ENCODE results near the gene CFAP45. TPM values are rescaled to one million over a fixed set of nuclear protein-coding genes. Genes with fewer than 3 reads are reported as not detected.

The CFAP45 gene
- total and polyA plus RNA-seq, 9 of the 15 experiments (the other 6 are each of a cell fraction or from before 2014, with no cell fraction given): 0.65 to 2.4 (median 1.5) TPM

DNA sequence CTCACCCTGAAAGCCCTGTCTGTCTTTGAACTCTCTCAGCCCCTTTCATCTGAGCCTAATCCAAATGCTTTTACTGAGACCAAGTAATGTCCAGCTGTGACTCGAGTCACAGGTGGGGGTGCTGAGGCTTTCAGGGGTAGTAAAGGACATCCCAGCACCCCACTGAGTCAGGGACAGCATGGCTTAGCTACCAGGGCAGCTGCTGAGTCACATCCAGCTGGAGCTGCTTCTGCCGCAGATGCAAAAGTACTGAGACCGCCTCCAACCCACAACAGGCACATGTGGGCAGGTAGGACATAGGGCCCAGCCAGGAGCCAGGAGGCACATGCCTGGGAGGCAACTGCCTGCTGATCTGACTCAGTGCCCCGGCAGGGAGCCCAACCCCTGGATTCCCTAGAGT lies 30.8 kb downstream of the CFAP45 start (continued):
- TF ChIP-seq MYC (IDR thresholded peaks at IDR 0.05; ENCODE audit: low read depth, low read length): 0 out of 2 replicates have a peak, but pooled peaks have one; percentile 14
- no peak for TF ChIP-seq MYC (CRISPR knock-in tag; IDR thresholded peaks at IDR 0.05; ENCODE audit: borderline replicate concordance, low read depth)
- 0 out of 4 replicates have a peak, but pooled peaks of 1 of the 2 experiments have one; percentile 22 for TF ChIP-seq FOXK2 (conservative IDR thresholded peaks at IDR 0.05 in 1 of 2, IDR thresholded peaks at IDR 0.05 in 1 of 2; ENCODE audit: low read depth in 2 of 2)
- no peak for TF ChIP-seq TBL1XR1 (IDR thresholded peaks at IDR 0.05; ENCODE audit: low read length in 2 of 2)
- TF ChIP-seq JUND (IDR thresholded peaks at IDR 0.05; ENCODE audit: borderline replicate concordance, low read depth, low read length): peak; percentile 31; the same call in 1 of the 2 replicates
- TF ChIP-seq JUND (tag; IDR thresholded peaks at IDR 0.05; ENCODE audit: borderline replicate concordance, low read depth, low read length): peak; percentile 13; the same call in 1 of the 3 replicates
- peak; percentile 81 for TF ChIP-seq MAX (CRISPR knock-in tag; IDR thresholded peaks at IDR 0.05)
- no peak for TF ChIP-seq CREM (IDR thresholded peaks at IDR 0.05; ENCODE audit: low read depth)
- no peak for TF ChIP-seq PTBP1 (IDR thresholded peaks at IDR 0.05; ENCODE audit: low read depth, low read length)
- TF ChIP-seq, protein P1, sequence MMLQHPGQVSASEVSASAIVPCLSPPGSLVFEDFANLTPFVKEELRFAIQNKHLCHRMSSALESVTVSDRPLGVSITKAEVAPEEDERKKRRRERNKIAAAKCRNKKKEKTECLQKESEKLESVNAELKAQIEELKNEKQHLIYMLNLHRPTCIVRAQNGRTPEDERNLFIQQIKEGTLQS (IDR thresholded peaks at IDR 0.05): peak; percentile 48
- TF ChIP-seq, protein P1 (CRISPR knock-in tag; conservative IDR thresholded peaks at IDR 0.05): no peak
- no peak for TF ChIP-seq ZBTB17 (CRISPR knock-in tag; IDR thresholded peaks at IDR 0.05)
- peak; percentile 43 to 47; a peak in 3 of 4 replicates for TF ChIP-seq MNT (conservative IDR thresholded peaks at IDR 0.05)
- TF ChIP-seq ZNF224 (CRISPR knock-in tag; IDR thresholded peaks at IDR 0.05): no peak
- TF ChIP-seq, protein P2, sequence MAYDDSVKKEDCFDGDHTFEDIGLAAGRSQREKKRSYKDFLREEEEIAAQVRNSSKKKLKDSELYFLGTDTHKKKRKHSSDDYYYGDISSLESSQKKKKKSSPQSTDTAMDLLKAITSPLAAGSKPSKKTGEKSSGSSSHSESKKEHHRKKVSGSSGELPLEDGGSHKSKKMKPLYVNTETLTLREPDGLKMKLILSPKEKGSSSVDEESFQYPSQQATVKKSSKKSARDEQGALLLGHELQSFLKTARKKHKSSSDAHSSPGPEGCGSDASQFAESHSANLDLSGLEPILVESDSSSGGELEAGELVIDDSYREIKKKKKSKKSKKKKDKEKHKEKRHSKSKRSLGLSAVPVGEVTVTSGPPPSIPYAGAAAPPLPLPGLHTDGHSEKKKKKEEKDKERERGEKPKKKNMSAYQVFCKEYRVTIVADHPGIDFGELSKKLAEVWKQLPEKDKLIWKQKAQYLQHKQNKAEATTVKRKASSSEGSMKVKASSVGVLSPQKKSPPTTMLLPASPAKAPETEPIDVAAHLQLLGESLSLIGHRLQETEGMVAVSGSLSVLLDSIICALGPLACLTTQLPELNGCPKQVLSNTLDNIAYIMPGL (CRISPR knock-in tag; IDR thresholded peaks at IDR 0.05): no peak
- TF ChIP-seq HDAC1 (IDR thresholded peaks at IDR 0.05): no peak
- TF ChIP-seq MAFK (IDR thresholded peaks at IDR 0.05; ENCODE audit: low read length): peak; percentile 40; the same call in 1 of the 2 replicates
- no peak for TF ChIP-seq KLF16 (IDR thresholded peaks at IDR 0.05)
- TF ChIP-seq CBFA2T2 (conservative IDR thresholded peaks at IDR 0.05): peak; percentile 66
- peak; percentile 66 for TF ChIP-seq CBFA2T3 (IDR thresholded peaks at IDR 0.05)
- TF ChIP-seq TRIM24 (IDR thresholded peaks at IDR 0.05): peak in 1 of 2 experiments; percentile 39; a peak in 1 of 4 replicates
- TF ChIP-seq MXI1 (IDR thresholded peaks at IDR 0.05; ENCODE audit: low read depth, low read length): no peak
- TF ChIP-seq RBBP5 (IDR thresholded peaks at IDR 0.05; ENCODE audit: borderline replicate concordance, insufficient read depth, low read length, poor library complexity, severe bottlenecking): peak; percentile 28

Measured in K562 (cell line).